HepG2 (cell line): ENCODE results near the gene TMED3. TPM values are rescaled to one million over a fixed set of nuclear protein-coding genes. Genes with fewer than 3 reads are reported as not detected.

Source experiments
- ARID3A ChIP-seq: IDR thresholded peaks from 2 replicates; pipeline ENCODE4 v1.6.1; 2012; ENCODE audit warnings: low read depth, low read length, improper control_type of control experiment
- BRCA1 ChIP-seq: sonication (generic); formaldehyde crosslinking; IDR thresholded peaks from 2 replicates; pipeline ENCODE4 v1.4.0; 2020; ENCODE audit warnings: missing genetic modification reagents
- IRF2 ChIP-seq: IDR thresholded peaks from 2 replicates; pipeline ENCODE4 v1.6.1; 2018; ENCODE audit warnings: missing genetic modification reagents, missing compliant biosample characterization
- KDM1A ChIP-seq: IDR thresholded peaks from 2 replicates; pipeline ENCODE4 v1.6.1; 2016; ENCODE audit warnings: missing compliant biosample characterization
- NFRKB ChIP-seq: fragments of 450-650 bp; IDR thresholded peaks from 2 replicates; pipeline ENCODE4 v1.6.1; 2017
- POLR2AphosphoS5 ChIP-seq: IDR thresholded peaks from 2 replicates; pipeline ENCODE4 v1.6.1; 2012; ENCODE audit warnings: low read depth, low read length
- THYN1 ChIP-seq: sonication (generic); formaldehyde crosslinking; IDR thresholded peaks from 2 replicates; pipeline ENCODE4 v1.8.1; 2023; ENCODE audit warnings: low read depth, mild to moderate bottlenecking, moderate library complexity, missing genetic modification reagents, borderline replicate concordance
- USF2 ChIP-seq, 2 experiments: sonication (generic) in 1 of 2; formaldehyde crosslinking in 1 of 2; IDR thresholded peaks; 2 replicates each; pipeline versions ENCODE4 v1.5.1 to v1.6.1; 2011 to 2020; ENCODE audit warnings: borderline replicate concordance in 1 of 2, low read depth in 1 of 2, low read length in 1 of 2, mild to moderate bottlenecking in 1 of 2, missing genetic modification reagents in 1 of 2, moderate library complexity in 1 of 2
- XRCC5 ChIP-seq: fragments of 200-400 bp; formaldehyde crosslinking; optimal IDR thresholded peaks from 2 replicates; pipeline ENCODE3; 2017; ENCODE audit warnings: mild to moderate bottlenecking, low read length
- ZBTB10 ChIP-seq: sonication (generic); formaldehyde crosslinking; IDR thresholded peaks from 2 replicates; pipeline ENCODE4 v1.4.0; 2020; ENCODE audit warnings: missing genetic modification reagents, borderline replicate concordance
- ZBTB25 ChIP-seq: IDR thresholded peaks from 2 replicates; pipeline ENCODE4 v1.6.1; 2018; ENCODE audit warnings: missing genetic modification reagents
- ZBTB34 ChIP-seq: sonication (generic); formaldehyde crosslinking; IDR thresholded peaks from 2 replicates; pipeline ENCODE4 v1.8.0; 2022; ENCODE audit warnings: mild to moderate bottlenecking, missing genetic modification reagents
- ZNF136 ChIP-seq: sonication (generic); formaldehyde crosslinking; IDR thresholded peaks from 2 replicates; pipeline ENCODE4 v1.8.1; 2022; ENCODE audit warnings: low read depth, mild to moderate bottlenecking, moderate library complexity, missing genetic modification reagents
- ZNF484 ChIP-seq: sonication (generic); formaldehyde crosslinking; IDR thresholded peaks from 2 replicates; pipeline ENCODE4 v1.5.1; 2020; ENCODE audit warnings: mild to moderate bottlenecking, low read depth, missing genetic modification reagents, borderline replicate concordance
- ZNF790 ChIP-seq: sonication (generic); formaldehyde crosslinking; IDR thresholded peaks from 2 replicates; pipeline ENCODE4 v1.8.0; 2022; ENCODE audit warnings: missing genetic modification reagents, mild to moderate bottlenecking, borderline replicate concordance
- polyA plus RNA-seq, 8 experiments: library from polyadenylated mRNA; depleted of rRNA in 3 of 8; stranded (reverse) in 7 of 8; unstranded in 1 of 8; fragments of >200 nt; fragmentation: Illumina TruSeq in 4 of 8; extraction: Trizol in 4 of 8; gene quantifications; 2 replicates each; pipeline versions ENCODE4 v1.2.1 to v1.2.3, GENCODE V29; 2011 to 2016; ENCODE audit warnings: low read depth in 4 of 8, missing spikeins in 1 of 8, mixed read lengths in 1 of 8; ENCODE audit not compliant: insufficient read depth in 1 of 8
- total RNA-seq, 5 experiments: library from RNA; depleted of rRNA; stranded (reverse); fragments of >200 nt; fragmentation: Illumina TruSeq; extraction: Trizol; gene quantifications; 2 replicates each; pipeline ENCODE4 v1.2.3, GENCODE V29; 2016; ENCODE audit warnings: low read depth in 1 of 5
- TF ChIP-seq, protein P1 (sequence below): sonication (generic); formaldehyde crosslinking; IDR thresholded peaks from 2 replicates; pipeline ENCODE4 v1.5.0; 2020; ENCODE audit warnings: missing genetic modification reagents, mild to moderate bottlenecking, borderline replicate concordance

TMED3 gene
- total and polyA plus RNA-seq, 2 of the 13 experiments (the other 11 are each of a cell fraction or from before 2014, with no cell fraction given): 125 to 155 TPM

GRCh38 chr15:79283252-79284048, 27.5 kb upstream of the TMED3 start (continued):
- TF ChIP-seq, protein P1, sequence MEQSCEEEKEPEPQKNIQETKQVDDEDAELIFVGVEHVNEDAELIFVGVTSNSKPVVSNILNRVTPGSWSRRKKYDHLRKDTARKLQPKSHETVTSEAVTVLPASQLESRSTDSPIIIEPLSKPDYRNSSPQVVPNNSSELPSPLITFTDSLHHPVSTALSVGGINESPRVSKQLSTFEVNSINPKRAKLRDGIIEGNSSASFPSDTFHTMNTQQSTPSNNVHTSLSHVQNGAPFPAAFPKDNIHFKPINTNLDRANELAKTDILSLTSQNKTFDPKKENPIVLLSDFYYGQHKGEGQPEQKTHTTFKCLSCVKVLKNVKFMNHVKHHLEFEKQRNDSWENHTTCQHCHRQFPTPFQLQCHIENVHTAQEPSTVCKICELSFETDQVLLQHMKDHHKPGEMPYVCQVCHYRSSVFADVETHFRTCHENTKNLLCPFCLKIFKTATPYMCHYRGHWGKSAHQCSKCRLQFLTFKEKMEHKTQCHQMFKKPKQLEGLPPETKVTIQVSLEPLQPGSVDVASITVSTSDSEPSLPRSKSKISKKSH: peak; percentile 25; the same call in 1 of the 2 replicates
- TF ChIP-seq ARID3A (no peak), POLR2AphosphoS5 (no peak), ZBTB25 (no peak), KDM1A (no peak), ZBTB10 (CRISPR knock-in tag) (peak; percentile 76; the same call in 1 of the 2 replicates), XRCC5 (peak; percentile 68), BRCA1 (CRISPR knock-in tag) (peak; percentile 71; the same call in 1 of the 2 replicates), ZNF484 (no peak), ZNF136 (no peak), ZBTB34 (no peak), THYN1 (CRISPR knock-in tag) (no peak), IRF2 (CRISPR knock-in tag) (no peak), NFRKB (no peak), USF2 (IDR thresholded peaks at IDR 0.05; ENCODE audit: low read depth, low read length) (no peak), USF2 (CRISPR knock-in tag; IDR thresholded peaks at IDR 0.05; ENCODE audit: borderline replicate concordance) (no peak), ZNF790 (CRISPR knock-in tag) (peak; percentile 72; the same call in 1 of the 2 replicates)
